H1 (cell line): ENCODE measurements around the gene PLEKHG1. TPM values are rescaled to one million over a fixed set of nuclear protein-coding genes. Genes with fewer than 3 reads are reported as not detected.

Experiments used
- CTCF ChIA-PET: fragments of 300-600 bp; sonication (Branson Sonifier 250); formaldehyde crosslinking; loops from one replicate; lab custom pipeline; 2021; ENCODE audit not compliant: partially characterized antibody; lab: Charles Lee
- POLR2A ChIA-PET: fragments of 300-600 bp; sonication (Branson Sonifier 250); formaldehyde crosslinking; loops from one replicate; lab custom pipeline; 2021; ENCODE audit warnings: inconsistent platforms; ENCODE audit not compliant: partially characterized antibody; lab: Charles Lee
- DNase-seq, 2 experiments: peaks; one replicate each; pipeline versions ENCODE4 v3.0.0 to v3.0.0-alpha.2; 2010 to 2022; ENCODE audit warnings: low spot score in 2 of 2, low read depth in 1 of 2, mixed read lengths in 1 of 2
- FAIRE-seq: peaks from 2 replicates; lab custom pipeline; 2011; peaks lifted over from hg19 to GRCh38; lab: Jason Lieb, UNC
- H2AFZ ChIP-seq: 2 replicates; pipeline ENCODE4 v1.8.1; 2012; ENCODE audit warnings: low read length, inconsistent platforms
- H2AK5ac ChIP-seq: 2 replicates; pipeline ENCODE4 v1.6.1; 2013; ENCODE audit warnings: low read depth, low read length
- H2BK120ac ChIP-seq: replicated peaks from 2 replicates; pipeline ENCODE3; 2013; ENCODE audit warnings: low read depth, low read length, inconsistent platforms
- H2BK12ac ChIP-seq: 2 replicates; pipeline ENCODE4 v1.6.1; 2013; ENCODE audit warnings: low read depth, low read length
- H2BK15ac ChIP-seq: 2 replicates; pipeline ENCODE4 v1.6.1; 2013; ENCODE audit warnings: low read length
- H2BK20ac ChIP-seq: 2 replicates; pipeline ENCODE4 v1.6.1; 2013; ENCODE audit warnings: low read length
- H2BK5ac ChIP-seq: 2 replicates; pipeline ENCODE4 v1.6.1; 2013; ENCODE audit warnings: low read depth, low read length
- H3K14ac ChIP-seq: 2 replicates; pipeline ENCODE4 v1.6.1; 2013; ENCODE audit warnings: inconsistent platforms; ENCODE audit not compliant: insufficient read length
- H3K18ac ChIP-seq: 2 replicates; pipeline ENCODE4 v1.6.1; 2013; ENCODE audit warnings: low read length; ENCODE audit errors: extremely low read depth
- H3K23ac ChIP-seq: 2 replicates; pipeline ENCODE4 v1.6.1; 2013; ENCODE audit warnings: inconsistent platforms; ENCODE audit not compliant: insufficient read length
- H3K23me2 ChIP-seq: 2 replicates; pipeline ENCODE4 v1.6.1; 2013; ENCODE audit warnings: low read depth, low read length
- H3K27ac ChIP-seq: 2 replicates; pipeline ENCODE4 v1.6.1; 2011; ENCODE audit warnings: low read depth, low read length, inconsistent platforms
- H3K27me3 ChIP-seq, 4 experiments: replicated peaks in 1 of 4; 1 replicate in 1 of 4; 2 replicates in 3 of 4; pipeline versions ENCODE4 v1.6.1 to v1.8.1; 2011 to 2013; ENCODE audit warnings: low read length in 3 of 4, mild to moderate bottlenecking in 3 of 4, inconsistent platforms in 2 of 4, mixed read lengths in 2 of 4, moderate library complexity in 1 of 4; ENCODE audit not compliant: control insufficient read depth in 3 of 4, insufficient read depth in 3 of 4; ENCODE audit errors: extremely low read depth in 1 of 4
- H3K36me3 ChIP-seq, 4 experiments: 2 replicates each; pipeline versions ENCODE4 v1.6.1 to v1.8.1; 2011 to 2013; ENCODE audit warnings: mild to moderate bottlenecking in 4 of 4, low read length in 3 of 4, moderate library complexity in 2 of 4, control low read depth in 1 of 4, inconsistent platforms in 1 of 4; ENCODE audit not compliant: insufficient read depth in 4 of 4, control insufficient read depth in 2 of 4
- H3K4ac ChIP-seq: replicated peaks from 2 replicates; pipeline ENCODE3; 2013; ENCODE audit warnings: low read length, low read depth, mixed read lengths, inconsistent platforms; ENCODE audit not compliant: insufficient read length
- H3K4me1 ChIP-seq, 4 experiments: replicated peaks in 1 of 4; 1 replicate in 1 of 4; 2 replicates in 3 of 4; pipeline versions ENCODE4 v1.6.1 to v1.8.1; 2011 to 2013; ENCODE audit warnings: low read length in 3 of 4, inconsistent platforms in 2 of 4, mixed read lengths in 1 of 4; ENCODE audit not compliant: insufficient read depth in 4 of 4, control insufficient read depth in 3 of 4
- H3K4me2 ChIP-seq, 2 experiments: 2 replicates each; pipeline versions ENCODE4 v1.6.1 to v1.8.1; 2011 to 2013; ENCODE audit warnings: low read depth in 2 of 2, low read length in 2 of 2, control low read depth in 1 of 2, inconsistent platforms in 1 of 2, mild to moderate bottlenecking in 1 of 2; ENCODE audit not compliant: insufficient read depth in 1 of 2
- H3K4me3 ChIP-seq, 4 experiments: fragments of 200-600, 300-600 bp in 1 of 4; sonication (generic), shearing (Covaris generic), sonication (Bioruptor Twin) in 1 of 4; 2 replicates each; pipeline versions ENCODE4 v1.5.1 to v1.8.1; 2011 to 2016; ENCODE audit warnings: low read length in 4 of 4, low read depth in 3 of 4, control low read depth in 2 of 4, inconsistent platforms in 2 of 4, mild to moderate bottlenecking in 2 of 4, mixed read lengths in 1 of 4, moderate library complexity in 1 of 4; ENCODE audit not compliant: insufficient read depth in 2 of 4; ENCODE audit errors: extremely low read depth in 1 of 4
- H3K56ac ChIP-seq: replicated peaks from 2 replicates; pipeline ENCODE3; 2013; ENCODE audit warnings: low read depth, mild to moderate bottlenecking, mixed read lengths, low read length, inconsistent platforms; ENCODE audit not compliant: insufficient read length
- H3K79me1 ChIP-seq: 2 replicates; pipeline ENCODE4 v1.6.1; 2013; ENCODE audit warnings: low read depth, low read length, control low read depth
- H3K79me2 ChIP-seq, 2 experiments: 2 replicates each; pipeline versions ENCODE4 v1.6.1 to v1.8.1; 2012 to 2013; ENCODE audit warnings: low read length in 2 of 2, mild to moderate bottlenecking in 2 of 2, inconsistent platforms in 1 of 2; ENCODE audit not compliant: insufficient read depth in 2 of 2, control insufficient read depth in 1 of 2
- H3K9ac ChIP-seq, 4 experiments: replicated peaks in 1 of 4; 1 replicate in 1 of 4; 2 replicates in 3 of 4; pipeline versions ENCODE4 v1.6.1 to v1.8.1; 2011 to 2013; ENCODE audit warnings: low read depth in 3 of 4, low read length in 3 of 4, control low read depth in 2 of 4, mild to moderate bottlenecking in 2 of 4, moderate library complexity in 2 of 4, inconsistent platforms in 1 of 4; ENCODE audit errors: extremely low read depth in 1 of 4
- H3K9me3 ChIP-seq, 2 experiments: 2 replicates each; pipeline versions ENCODE4 v1.6.1 to v1.8.1; 2012 to 2013; ENCODE audit warnings: mild to moderate bottlenecking in 2 of 2, moderate library complexity in 2 of 2, control low read depth in 1 of 2, inconsistent platforms in 1 of 2, low read depth in 1 of 2, low read length in 1 of 2, mixed read lengths in 1 of 2; ENCODE audit not compliant: insufficient read depth in 2 of 2
- H4K20me1 ChIP-seq, 2 experiments: replicated peaks in 1 of 2; 2 replicates each; pipeline versions ENCODE3 to v1.8.1; 2011 to 2013; ENCODE audit warnings: inconsistent platforms in 2 of 2, low read length in 2 of 2, mild to moderate bottlenecking in 1 of 2; ENCODE audit not compliant: insufficient read depth in 2 of 2, control insufficient read depth in 1 of 2
- H4K5ac ChIP-seq: 2 replicates; pipeline ENCODE4 v1.6.1; 2013; ENCODE audit warnings: low read length, low read depth, mixed read lengths, inconsistent platforms; ENCODE audit not compliant: insufficient read length
- H4K8ac ChIP-seq: 2 replicates; pipeline ENCODE4 v1.8.0; 2013; ENCODE audit warnings: mild to moderate bottlenecking, moderate library complexity, low read length, inconsistent platforms; ENCODE audit not compliant: insufficient read depth; ENCODE audit errors: extremely low read depth
- H4K91ac ChIP-seq: replicated peaks from 2 replicates; pipeline ENCODE3; 2013; ENCODE audit warnings: low read length, mixed read lengths, inconsistent platforms; ENCODE audit not compliant: insufficient read length
- ATF2 ChIP-seq: IDR thresholded peaks from 2 replicates; pipeline ENCODE4 v1.6.1; 2012; ENCODE audit warnings: low read length, inconsistent platforms
- CTCF ChIP-seq, 3 experiments: IDR thresholded peaks; 1 replicate in 2 of 3; 2 replicates in 1 of 3; pipeline versions ENCODE4 v1.5.1 to v1.6.1; 2011; ENCODE audit warnings: low read length in 3 of 3, mild to moderate bottlenecking in 3 of 3, inconsistent platforms in 2 of 3, low read depth in 1 of 3, moderate library complexity in 1 of 3; ENCODE audit not compliant: insufficient read depth in 1 of 3; ENCODE audit errors: control extremely low read depth in 1 of 3
- E2F6 ChIP-seq: IDR thresholded peaks from 2 replicates; pipeline ENCODE4 v1.6.1; 2012; ENCODE audit warnings: inconsistent platforms
- HDAC6 ChIP-seq: IDR thresholded peaks from one replicate; pipeline ENCODE4 v1.7.1; 2012; ENCODE audit warnings: low read depth, mild to moderate bottlenecking, inconsistent platforms, low read length, moderate library complexity
- POU5F1 ChIP-seq: IDR thresholded peaks from 2 replicates; pipeline ENCODE4 v1.6.1; 2011; ENCODE audit warnings: low read depth, mild to moderate bottlenecking, low read length, moderate library complexity
- TAF1 ChIP-seq: IDR thresholded peaks from 2 replicates; pipeline ENCODE4 v1.6.1; 2011; ENCODE audit warnings: mild to moderate bottlenecking, low read depth, low read length
- WGBS, 2 experiments: shearing (Covaris generic) in 1 of 2; methylation state at CpG; one replicate each; pipeline versions ENCODE4 v1.1.6 to v1.1.7; 2013 to 2015; ENCODE audit warnings: low lambda C conversion rate in 2 of 2, mixed read lengths in 2 of 2, inconsistent platforms in 1 of 2, low coverage in 1 of 2, missing lambda C conversion rate in 1 of 2; ENCODE audit not compliant: insufficient replicate concordance in 2 of 2, insufficient coverage in 1 of 2, insufficient read length in 1 of 2; ENCODE audit errors: extremely low coverage in 1 of 2, missing lambda C conversion rate in 1 of 2; 5-methylcytosine and 5-hydroxymethylcytosine counted together
- polyA plus RNA-seq, 7 experiments: library from polyadenylated mRNA; depleted of rRNA in 3 of 7; stranded (reverse) in 5 of 7; unstranded in 2 of 7; fragments of >200 nt in 5 of 7; fragments of 200-250 nt in 2 of 7; gene quantifications; 1 replicate in 5 of 7; 2 replicates in 1 of 7; 4 replicates in 1 of 7; pipeline versions ENCODE4 v1.2.1 to v1.2.3, GENCODE V29; 2011 to 2013; ENCODE audit warnings: missing spikeins in 2 of 7, mixed read lengths in 2 of 7
- total RNA-seq: library from RNA; stranded (reverse); fragmentation: NEBNext Ultra II Directional; extraction: Animal tissue kit (Norgen Biotek cat#: 25700); gene quantifications from 2 replicates; pipeline ENCODE4 v1.2.1, GENCODE V29; 2021

The PLEKHG1 gene
- total and polyA plus RNA-seq, 2 of the 8 experiments (the other 6 are each of a cell fraction or from before 2014, with no cell fraction given) = 0.94 to 2.2 TPM

GRCh38 chr6:150593119-150593518 is 6.6 kb upstream of the PLEKHG1 start:
- TF ChIP-seq E2F6 = no peak
- no peak for TF ChIP-seq CTCF (IDR thresholded peaks at IDR 0.05; ENCODE audit: control extremely low read depth in 1 of 3, insufficient read depth in 1 of 3, low read depth in 1 of 3, low read length in 3 of 3)
- TF ChIP-seq HDAC6 = no peak
- no peak for TF ChIP-seq ATF2
- no peak for TF ChIP-seq TAF1
- TF ChIP-seq POU5F1 = no peak

More at GRCh38 chr6:150593119-150593518, 6.6 kb upstream of the PLEKHG1 start:
- ChIA-PET CTCF (no interaction called here), POLR2A (no interaction called here)
- Histone ChIP-seq H3K9ac (no peak overlapping the region), H2BK120ac (no peak overlapping the region), H2BK12ac (no peak overlapping the region), H2BK5ac (no peak overlapping the region), H4K91ac (no peak overlapping the region), H3K4me2 (no peak overlapping the region), H3K9me3 (no peaks in the 10 kb centered on the region), H2BK15ac (no peak overlapping the region), H3K36me3 (no peaks in the 10 kb centered on the region), H3K4me1 (peaks cover 0 to 2% (median 0%) of the 10 kb centered on the region in 4 experiments; a peak in 1 of 7 replicates), H3K14ac (no peak overlapping the region), H3K4me3 (no peak overlapping the region), H3K4ac (no peak overlapping the region), H4K5ac (no peak overlapping the region), H3K23ac (no peak overlapping the region), H3K27ac (no peak overlapping the region), H3K56ac (no peak overlapping the region), H3K27me3 (peaks cover 1 to 8% (median 3%) of the 10 kb centered on the region in 4 experiments; a peak in 5 of 7 replicates), H2AK5ac (no peak overlapping the region), H3K79me2 (no peaks in the 10 kb centered on the region), H4K8ac (no peak overlapping the region), H3K23me2 (no peaks in the 10 kb centered on the region), H3K18ac (no peak overlapping the region), H2AFZ (no peak overlapping the region; the same call in 1 of the 2 replicates), H3K79me1 (no peaks in the 10 kb centered on the region), H2BK20ac (no peak overlapping the region), H4K20me1 (no peaks in the 10 kb centered on the region)
- WGBS, 2 experiments = 81% methylated on average over 4 of the region's 4 CpGs; no CpG with 5 or more reads in 1 of the 2 experiments
- DNase-seq (no peak), FAIRE-seq (no peak)
